Measurements from ENCODE around the gene ARVCF.

The ARVCF gene

GRCh38 chr22:19971276-19972124 is 45.1 kb downstream of the ARVCF start:
- Histone ChIP-seq H3K27ac (ENCODE audit: low read depth, low read length) (no peak overlapping the region), H3K9ac (ENCODE audit: low read length) (no peak overlapping the region), H3K4me3 (ENCODE audit: low read length) (no peak overlapping the region), H3K27me3 (ENCODE audit: control insufficient read depth, insufficient read depth, low read length) (no peaks in the 10 kb centered on the region), H3K4me1 (ENCODE audit: control insufficient read depth, insufficient read depth, low read length) (peaks cover 3% of the 10 kb centered on the region), H3K36me3 (ENCODE audit: control insufficient read depth, insufficient read depth, low read length) (peaks cover 22% of the 10 kb centered on the region)

GRCh38 chr22:19970479-19971275 is 45.9 kb downstream of the ARVCF start:
- Histone ChIP-seq H3K4me3 (ENCODE audit: low read length) (no peak overlapping the region), H3K27me3 (ENCODE audit: control insufficient read depth, insufficient read depth, low read length) (no peaks in the 10 kb centered on the region), H3K4me1 (ENCODE audit: control insufficient read depth, insufficient read depth, low read length) (peaks cover 3% of the 10 kb centered on the region), H3K27ac (ENCODE audit: low read depth, low read length) (no peak overlapping the region), H3K36me3 (ENCODE audit: control insufficient read depth, insufficient read depth, low read length) (peaks cover 22% of the 10 kb centered on the region), H3K9ac (ENCODE audit: low read length) (no peak overlapping the region)

GRCh38 chr22:19970031-19970478 is 46.6 kb downstream of the ARVCF start:
- Histone ChIP-seq H3K4me3 (ENCODE audit: low read length) (no peak overlapping the region), H3K27ac (ENCODE audit: low read depth, low read length) (no peak overlapping the region), H3K27me3 (ENCODE audit: control insufficient read depth, insufficient read depth, low read length) (no peaks in the 10 kb centered on the region), H3K9ac (ENCODE audit: low read length) (no peak overlapping the region), H3K36me3 (ENCODE audit: control insufficient read depth, insufficient read depth, low read length) (peaks cover 22% of the 10 kb centered on the region), H3K4me1 (ENCODE audit: control insufficient read depth, insufficient read depth, low read length) (peaks cover 3% of the 10 kb centered on the region)

- no peaks in the 10 kb centered on the region for H3K27me3 ChIP-seq (ENCODE audit: control insufficient read depth, insufficient read depth, low read length)
- H3K27ac ChIP-seq (ENCODE audit: low read depth, low read length), result no peak overlapping the region
- no peak overlapping the region for H3K9ac ChIP-seq (ENCODE audit: low read length)
- H3K4me3 ChIP-seq (ENCODE audit: low read length), result no peak overlapping the region
- no peaks in the 10 kb centered on the region for H3K4me1 ChIP-seq (ENCODE audit: control insufficient read depth, insufficient read depth, low read length)
- H3K36me3 ChIP-seq (ENCODE audit: control insufficient read depth, insufficient read depth, low read length), result peaks cover 28% of the 10 kb centered on the region
Measured at GRCh38 chr22:19969141-19969928, 47.3 kb downstream of the ARVCF start.

GRCh38 chr22:19968450-19968891 is 48.2 kb downstream of the ARVCF start:
- Histone ChIP-seq H3K4me1 (ENCODE audit: control insufficient read depth, insufficient read depth, low read length) (no peaks in the 10 kb centered on the region), H3K27me3 (ENCODE audit: control insufficient read depth, insufficient read depth, low read length) (no peaks in the 10 kb centered on the region), H3K27ac (ENCODE audit: low read depth, low read length) (no peak overlapping the region), H3K36me3 (ENCODE audit: control insufficient read depth, insufficient read depth, low read length) (peaks cover 34% of the 10 kb centered on the region), H3K9ac (ENCODE audit: low read length) (no peak overlapping the region), H3K4me3 (ENCODE audit: low read length) (no peak overlapping the region)

GRCh38 chr22:19967850-19968449 is 48.7 kb downstream of the ARVCF start:
- no peaks in the 10 kb centered on the region for H3K4me1 ChIP-seq (ENCODE audit: control insufficient read depth, insufficient read depth, low read length)
- H3K9ac ChIP-seq (ENCODE audit: low read length), result no peak overlapping the region
- H3K27ac ChIP-seq (ENCODE audit: low read depth, low read length), result no peak overlapping the region
- H3K27me3 ChIP-seq (ENCODE audit: control insufficient read depth, insufficient read depth, low read length), result no peaks in the 10 kb centered on the region
- H3K36me3 ChIP-seq (ENCODE audit: control insufficient read depth, insufficient read depth, low read length), result peaks cover 34% of the 10 kb centered on the region
- no peak overlapping the region for H3K4me3 ChIP-seq (ENCODE audit: low read length)

- Histone ChIP-seq H3K27ac (ENCODE audit: low read depth, low read length) (no peak overlapping the region), H3K27me3 (ENCODE audit: control insufficient read depth, insufficient read depth, low read length) (no peaks in the 10 kb centered on the region), H3K4me3 (ENCODE audit: low read length) (no peak overlapping the region), H3K4me1 (ENCODE audit: control insufficient read depth, insufficient read depth, low read length) (no peaks in the 10 kb centered on the region), H3K36me3 (ENCODE audit: control insufficient read depth, insufficient read depth, low read length) (peaks cover 30% of the 10 kb centered on the region), H3K9ac (ENCODE audit: low read length) (no peak overlapping the region)
Measured at GRCh38 chr22:19966908-19967750, 49.5 kb downstream of the ARVCF start.

GRCh38 chr22:19965771-19966709 is 50.6 kb downstream of the ARVCF start:
- H3K36me3 ChIP-seq (ENCODE audit: control insufficient read depth, insufficient read depth, low read length), result peaks cover 29% of the 10 kb centered on the region
- no peak overlapping the region for H3K4me3 ChIP-seq (ENCODE audit: low read length)
- no peak overlapping the region for H3K9ac ChIP-seq (ENCODE audit: low read length)
- no peaks in the 10 kb centered on the region for H3K27me3 ChIP-seq (ENCODE audit: control insufficient read depth, insufficient read depth, low read length)
- no peak overlapping the region for H3K27ac ChIP-seq (ENCODE audit: low read depth, low read length)
- H3K4me1 ChIP-seq (ENCODE audit: control insufficient read depth, insufficient read depth, low read length), result no peaks in the 10 kb centered on the region

GRCh38 chr22:19964701-19965386 is 51.8 kb downstream of the ARVCF start:
- no peak overlapping the region for H3K9ac ChIP-seq (ENCODE audit: low read length)
- no peaks in the 10 kb centered on the region for H3K27me3 ChIP-seq (ENCODE audit: control insufficient read depth, insufficient read depth, low read length)
- peaks cover 2% of the 10 kb centered on the region for H3K4me1 ChIP-seq (ENCODE audit: control insufficient read depth, insufficient read depth, low read length)
- H3K27ac ChIP-seq (ENCODE audit: low read depth, low read length), result no peak overlapping the region
- H3K36me3 ChIP-seq (ENCODE audit: control insufficient read depth, insufficient read depth, low read length), result peaks cover 28% of the 10 kb centered on the region
- no peak overlapping the region for H3K4me3 ChIP-seq (ENCODE audit: low read length)

- no peak overlapping the region for H3K4me3 ChIP-seq (ENCODE audit: low read length)
- peaks cover 25% of the 10 kb centered on the region for H3K36me3 ChIP-seq (ENCODE audit: control insufficient read depth, insufficient read depth, low read length)
- peaks cover 5% of the 10 kb centered on the region for H3K4me1 ChIP-seq (ENCODE audit: control insufficient read depth, insufficient read depth, low read length)
- H3K9ac ChIP-seq (ENCODE audit: low read length), result no peak overlapping the region
- no peaks in the 10 kb centered on the region for H3K27me3 ChIP-seq (ENCODE audit: control insufficient read depth, insufficient read depth, low read length)
- H3K27ac ChIP-seq (ENCODE audit: low read depth, low read length), result no peak overlapping the region
Measured at GRCh38 chr22:19963863-19964642, 52.6 kb downstream of the ARVCF start.

Measured in rectal smooth muscle tissue (tissue), 1 donor.